ENCODE measurements around the gene DPP10.

DPP10 gene

DNA sequence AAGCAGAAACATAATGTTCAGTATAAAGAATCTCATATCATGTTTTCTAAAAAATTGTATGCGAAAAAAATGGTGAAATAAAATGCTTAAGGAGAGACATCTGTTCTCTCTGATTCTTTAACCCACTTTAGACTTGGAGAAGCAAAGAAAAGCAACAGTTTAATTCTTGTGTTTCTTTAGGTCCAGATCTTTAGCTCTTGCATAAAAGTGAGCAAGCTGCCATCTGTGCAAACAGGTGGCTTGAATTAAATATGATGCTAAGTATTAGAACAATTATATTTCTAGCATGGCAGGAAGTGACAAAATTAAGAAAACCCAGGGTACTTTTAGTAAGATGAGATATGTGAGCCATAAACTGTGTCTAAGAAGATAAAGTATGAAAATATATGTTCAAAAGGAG, 1038.3 kb downstream of the DPP10 start:
- no peak for DNase-seq (ENCODE audit: extremely low spot score)
- ChIA-PET POLR2A (no interaction called here), CTCF (no interaction called here)
- TF ChIP-seq ARNT (IDR thresholded peaks at IDR 0.05) (no peak), ELF4 (IDR thresholded peaks at IDR 0.05) (no peak), CTBP1 (IDR thresholded peaks at IDR 0.05; ENCODE audit: borderline replicate concordance) (no peak), ZNF384 (IDR thresholded peaks at IDR 0.05) (no peak), FOXA1 (IDR thresholded peaks at IDR 0.05) (no peak), SP1 (IDR thresholded peaks at IDR 0.05) (no peak)

DNA sequence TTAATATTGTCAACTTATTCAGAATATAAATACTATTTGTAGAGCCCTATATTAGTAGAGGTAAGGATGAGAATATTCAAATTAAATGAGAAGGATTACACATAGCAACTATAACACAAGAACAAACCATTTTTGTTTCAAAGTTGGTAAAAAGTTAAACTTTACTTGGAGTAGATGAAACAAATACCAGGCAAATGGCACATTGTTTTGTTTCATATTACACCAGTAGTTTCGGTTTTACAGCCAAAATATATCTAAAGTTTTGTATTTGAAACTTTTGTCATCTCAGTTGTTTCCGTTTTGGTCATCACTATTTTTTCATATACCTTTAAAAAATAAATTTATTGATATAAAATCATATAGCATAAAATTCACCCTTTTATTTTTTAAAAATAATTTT, 1039.4 kb downstream of the DPP10 start:
- TF ChIP-seq ZNF384 (IDR thresholded peaks at IDR 0.05), result no peak
- TF ChIP-seq ARNT (IDR thresholded peaks at IDR 0.05), result no peak
- TF ChIP-seq HDGF (IDR thresholded peaks at IDR 0.05; ENCODE audit: borderline replicate concordance), result no peak
- TF ChIP-seq SP1 (IDR thresholded peaks at IDR 0.05), result no peak
- no peak for TF ChIP-seq FOXM1 (IDR thresholded peaks at IDR 0.05; ENCODE audit: borderline replicate concordance)
- no peak for TF ChIP-seq NFRKB (IDR thresholded peaks at IDR 0.05)
- no peak for TF ChIP-seq FOXA1 (IDR thresholded peaks at IDR 0.05)
- TF ChIP-seq FOXK2 (IDR thresholded peaks at IDR 0.05), result no peak
- TF ChIP-seq TARDBP (IDR thresholded peaks at IDR 0.05), result no peak
- no peak for TF ChIP-seq ELF4 (IDR thresholded peaks at IDR 0.05)
- TF ChIP-seq BHLHE40 (IDR thresholded peaks at IDR 0.05; ENCODE audit: borderline replicate concordance), result no peak
- no peak for TF ChIP-seq CTBP1 (IDR thresholded peaks at IDR 0.05; ENCODE audit: borderline replicate concordance)
- DNase-seq (ENCODE audit: extremely low spot score), result no peak
- ChIA-PET CTCF (no interaction called here), POLR2A (no interaction called here)

DNA sequence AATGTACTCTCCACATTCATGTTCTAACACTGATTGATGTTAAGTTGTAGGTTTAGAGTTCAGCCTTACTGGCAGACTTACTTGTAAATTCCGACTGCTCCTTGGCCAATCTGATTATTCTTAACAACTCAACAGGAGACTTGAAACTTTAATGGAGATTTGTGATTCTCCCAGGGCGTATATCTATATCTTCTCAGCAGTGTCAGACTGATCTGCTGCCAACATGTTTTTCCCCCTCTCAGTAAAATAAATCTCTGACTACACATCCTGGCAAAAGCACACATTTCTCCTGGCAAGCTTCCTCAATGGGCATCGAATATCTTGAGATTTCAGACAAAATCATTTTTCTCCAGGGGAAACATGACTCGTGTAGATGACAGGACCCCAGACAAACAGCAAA, 1041.2 kb downstream of the DPP10 start:
- ChIA-PET CTCF (no interaction called here), POLR2A (no interaction called here)
- no peak for DNase-seq (ENCODE audit: extremely low spot score)
- TF ChIP-seq FOXA1 (IDR thresholded peaks at IDR 0.05) (no peak), FOXK2 (IDR thresholded peaks at IDR 0.05) (no peak), BHLHE40 (IDR thresholded peaks at IDR 0.05; ENCODE audit: borderline replicate concordance) (no peak), FOXM1 (IDR thresholded peaks at IDR 0.05; ENCODE audit: borderline replicate concordance) (no peak), ELF4 (IDR thresholded peaks at IDR 0.05) (no peak), HDGF (IDR thresholded peaks at IDR 0.05; ENCODE audit: borderline replicate concordance) (no peak), L3MBTL2 (conservative IDR thresholded peaks at IDR 0.05) (no peak), NFRKB (IDR thresholded peaks at IDR 0.05) (no peak), CTBP1 (IDR thresholded peaks at IDR 0.05; ENCODE audit: borderline replicate concordance) (no peak), ZNF384 (IDR thresholded peaks at IDR 0.05) (no peak), LEF1 (IDR thresholded peaks at IDR 0.05; ENCODE audit: borderline replicate concordance) (no peak)
- TF ChIP-seq, protein P1, sequence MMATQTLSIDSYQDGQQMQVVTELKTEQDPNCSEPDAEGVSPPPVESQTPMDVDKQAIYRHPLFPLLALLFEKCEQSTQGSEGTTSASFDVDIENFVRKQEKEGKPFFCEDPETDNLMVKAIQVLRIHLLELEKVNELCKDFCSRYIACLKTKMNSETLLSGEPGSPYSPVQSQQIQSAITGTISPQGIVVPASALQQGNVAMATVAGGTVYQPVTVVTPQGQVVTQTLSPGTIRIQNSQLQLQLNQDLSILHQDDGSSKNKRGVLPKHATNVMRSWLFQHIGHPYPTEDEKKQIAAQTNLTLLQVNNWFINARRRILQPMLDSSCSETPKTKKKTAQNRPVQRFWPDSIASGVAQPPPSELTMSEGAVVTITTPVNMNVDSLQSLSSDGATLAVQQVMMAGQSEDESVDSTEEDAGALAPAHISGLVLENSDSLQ (IDR thresholded peaks at IDR 0.05), result no peak

DNA sequence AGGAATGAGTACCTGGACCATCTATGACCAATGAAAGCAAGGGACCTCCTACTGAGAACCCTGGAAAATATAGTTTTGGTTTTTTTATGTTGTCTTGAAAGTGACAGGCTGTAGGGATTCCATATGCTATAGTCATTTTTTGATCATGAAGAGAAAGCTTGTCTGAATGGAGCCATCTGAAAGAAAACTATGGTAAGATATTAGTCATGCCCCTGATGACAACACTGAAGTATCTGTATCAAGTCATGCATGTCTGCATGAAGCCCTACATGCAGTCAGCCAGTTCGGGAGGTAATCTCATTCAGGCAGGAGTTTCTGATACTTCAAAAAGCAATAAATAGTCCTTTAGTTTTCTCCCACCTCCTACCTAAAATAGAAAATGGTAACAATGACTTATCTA, 1042.0 kb downstream of the DPP10 start:
- ChIA-PET POLR2A (no interaction called here), CTCF (no interaction called here)
- no peak for DNase-seq (ENCODE audit: extremely low spot score)
- no peak for TF ChIP-seq SP1 (IDR thresholded peaks at IDR 0.05)
- no peak for TF ChIP-seq L3MBTL2 (conservative IDR thresholded peaks at IDR 0.05)
- no peak for TF ChIP-seq TARDBP (IDR thresholded peaks at IDR 0.05)
- TF ChIP-seq CTBP1 (IDR thresholded peaks at IDR 0.05; ENCODE audit: borderline replicate concordance), result no peak
- no peak for TF ChIP-seq NFRKB (IDR thresholded peaks at IDR 0.05)
- TF ChIP-seq SUZ12 (IDR thresholded peaks at IDR 0.05), result no peak

DNA sequence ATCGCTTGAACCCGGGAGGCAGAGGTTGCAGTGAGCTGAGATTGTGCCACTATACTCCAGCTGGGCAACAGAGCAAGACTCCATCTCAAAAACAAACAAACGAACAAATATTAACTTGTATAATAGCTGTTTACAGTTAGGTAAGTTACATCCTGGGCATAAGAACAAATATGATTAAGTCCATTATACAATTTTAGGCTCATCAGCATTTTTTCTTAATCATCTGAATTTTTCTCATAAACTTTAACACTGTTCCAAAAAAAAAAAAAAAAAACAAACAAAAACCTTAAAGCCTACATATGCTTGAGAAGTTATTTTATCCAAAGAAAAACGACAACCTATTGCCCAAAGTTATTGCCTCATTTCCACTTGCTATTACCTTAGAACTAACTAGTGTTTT, 1042.5 kb downstream of the DPP10 start:
- no peak for TF ChIP-seq ELF4 (IDR thresholded peaks at IDR 0.05)
- no peak for TF ChIP-seq HDGF (IDR thresholded peaks at IDR 0.05; ENCODE audit: borderline replicate concordance)
- TF ChIP-seq L3MBTL2 (conservative IDR thresholded peaks at IDR 0.05), result no peak
- TF ChIP-seq SP1 (IDR thresholded peaks at IDR 0.05), result no peak
- TF ChIP-seq CTBP1 (IDR thresholded peaks at IDR 0.05; ENCODE audit: borderline replicate concordance), result no peak
- no peak for TF ChIP-seq FOXM1 (IDR thresholded peaks at IDR 0.05; ENCODE audit: borderline replicate concordance)
- TF ChIP-seq, protein P1 (IDR thresholded peaks at IDR 0.05), result no peak
- CTCF ChIA-PET, result no interaction called here
- POLR2A ChIA-PET, result no interaction called here
- DNase-seq (ENCODE audit: extremely low spot score), result no peak

DNA sequence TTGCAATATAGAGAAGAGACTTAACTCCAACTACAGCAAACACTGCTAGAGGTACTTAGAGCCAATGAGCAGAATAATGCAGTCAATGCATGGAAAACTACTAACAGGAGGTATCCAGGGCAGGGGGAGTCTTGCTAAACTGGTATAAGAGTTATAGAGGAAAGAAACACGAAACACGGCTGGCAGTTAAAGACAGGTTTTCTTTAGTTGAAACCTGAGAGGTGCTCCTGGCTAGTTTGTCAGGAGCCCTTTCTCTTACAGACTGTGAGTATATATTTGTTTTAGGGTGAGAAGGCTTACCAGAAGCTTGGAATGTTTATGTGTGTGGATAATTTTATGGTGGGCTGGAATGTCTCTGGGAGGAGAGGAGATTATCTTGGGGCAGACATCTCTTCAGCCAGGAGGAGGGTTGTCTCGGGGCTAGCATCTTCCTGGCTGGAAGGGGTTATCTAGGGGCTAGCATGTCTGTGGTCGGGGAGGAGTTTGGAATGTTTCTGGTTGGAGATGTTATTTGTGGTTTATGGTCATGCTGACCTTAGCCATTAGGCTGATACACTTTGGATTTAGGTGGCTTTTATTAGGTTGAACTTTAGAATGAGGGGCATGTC, 1048.8 kb downstream of the DPP10 start:
- ChIA-PET CTCF (no interaction called here), POLR2A (no interaction called here)
- DNase-seq (ENCODE audit: extremely low spot score), result no peak
- TF ChIP-seq HDGF (IDR thresholded peaks at IDR 0.05; ENCODE audit: borderline replicate concordance) (no peak), SUZ12 (IDR thresholded peaks at IDR 0.05) (no peak), NFRKB (IDR thresholded peaks at IDR 0.05) (no peak), BHLHE40 (IDR thresholded peaks at IDR 0.05; ENCODE audit: borderline replicate concordance) (no peak), FOXM1 (IDR thresholded peaks at IDR 0.05; ENCODE audit: borderline replicate concordance) (no peak), ARNT (IDR thresholded peaks at IDR 0.05) (no peak), SP1 (IDR thresholded peaks at IDR 0.05) (no peak), L3MBTL2 (conservative IDR thresholded peaks at IDR 0.05) (no peak), CTBP1 (IDR thresholded peaks at IDR 0.05; ENCODE audit: borderline replicate concordance) (no peak), FOXK2 (IDR thresholded peaks at IDR 0.05) (no peak)
- TF ChIP-seq, protein P1 (IDR thresholded peaks at IDR 0.05), result no peak

DNA sequence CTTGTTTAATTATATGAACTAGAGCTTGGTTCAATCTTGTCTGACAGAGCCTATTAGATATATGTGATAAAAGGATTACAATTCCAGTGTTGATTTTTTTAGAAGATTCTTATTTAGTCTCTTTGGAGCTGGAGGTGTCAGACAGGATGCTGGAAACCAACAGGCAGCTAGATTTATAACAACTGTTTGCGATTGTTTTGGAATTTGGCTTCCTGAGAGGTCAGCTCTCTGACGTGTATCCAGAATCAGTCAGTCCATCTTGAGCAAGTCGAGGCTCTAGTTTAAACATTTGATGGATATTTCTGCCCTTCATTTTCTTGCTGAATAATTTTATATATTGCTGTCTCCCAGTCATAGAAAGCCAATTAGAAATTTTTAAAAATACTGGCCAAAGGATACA, 1062.9 kb downstream of the DPP10 start:
- DNase-seq (ENCODE audit: extremely low spot score), result no peak
- CTCF ChIA-PET, result no interaction called here
- POLR2A ChIA-PET, result no interaction called here
- no peak for TF ChIP-seq LEF1 (IDR thresholded peaks at IDR 0.05; ENCODE audit: borderline replicate concordance)
- TF ChIP-seq FOXK2 (IDR thresholded peaks at IDR 0.05), result no peak
